ENCODE measurements around the gene COA1.
A peak's percentile ranks its signal among the peaks of the same experiment; 100 is the strongest.
"Not testable (repeated sequence)": the region's sequence is repeated elsewhere in the genome, so short reads cannot be mapped to it uniquely, and the experiment has no call there.

Gene COA1

DNA sequence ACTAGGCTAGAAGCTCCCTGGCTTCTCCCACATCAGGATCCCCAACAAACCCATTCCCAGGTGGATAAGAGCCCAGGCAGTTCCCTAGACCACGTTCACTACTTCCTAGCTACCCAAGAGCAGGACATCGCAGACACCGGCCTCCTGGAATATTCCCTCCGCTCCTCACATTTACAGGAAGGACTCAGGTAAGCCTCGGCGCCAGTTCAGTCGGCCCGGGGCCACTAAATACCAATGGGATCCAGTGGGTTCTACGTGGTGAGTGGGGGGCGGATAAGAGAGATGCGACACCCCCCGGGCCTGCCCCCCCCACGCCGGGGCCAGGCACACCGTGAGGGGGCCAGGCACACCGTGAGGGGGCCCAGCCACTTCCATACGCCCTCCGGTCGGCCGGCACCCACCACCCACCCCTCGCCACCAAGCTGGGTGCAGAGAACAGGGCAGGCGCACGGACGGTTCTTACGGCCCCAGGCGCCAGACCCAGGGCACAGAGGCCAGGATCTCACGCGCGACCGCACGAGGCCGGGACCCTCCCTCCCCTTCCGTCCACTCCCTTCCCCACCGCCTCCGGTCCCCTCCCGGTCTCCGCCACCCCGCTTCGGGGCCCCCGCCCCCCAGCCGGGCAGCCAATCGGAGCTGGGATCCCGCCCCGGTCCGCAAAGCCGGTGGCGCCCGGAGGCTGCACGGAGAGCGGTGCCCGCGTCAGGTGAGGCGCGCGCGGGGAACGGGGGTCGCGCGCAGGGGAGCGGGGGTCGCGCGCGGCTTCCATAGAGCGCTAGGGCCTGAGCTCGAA is 28.9 kb upstream of the COA1 start, which contains the start of gene BLVRA:
Gene BLVRA, plus strand, starts transcription at position 652 of the 793 bp plus-strand sequence. CDS start 12,479 bp downstream, outside the sequence.
- peak; percentile 60 to 90 (median 76) for DNase-seq

DNA sequence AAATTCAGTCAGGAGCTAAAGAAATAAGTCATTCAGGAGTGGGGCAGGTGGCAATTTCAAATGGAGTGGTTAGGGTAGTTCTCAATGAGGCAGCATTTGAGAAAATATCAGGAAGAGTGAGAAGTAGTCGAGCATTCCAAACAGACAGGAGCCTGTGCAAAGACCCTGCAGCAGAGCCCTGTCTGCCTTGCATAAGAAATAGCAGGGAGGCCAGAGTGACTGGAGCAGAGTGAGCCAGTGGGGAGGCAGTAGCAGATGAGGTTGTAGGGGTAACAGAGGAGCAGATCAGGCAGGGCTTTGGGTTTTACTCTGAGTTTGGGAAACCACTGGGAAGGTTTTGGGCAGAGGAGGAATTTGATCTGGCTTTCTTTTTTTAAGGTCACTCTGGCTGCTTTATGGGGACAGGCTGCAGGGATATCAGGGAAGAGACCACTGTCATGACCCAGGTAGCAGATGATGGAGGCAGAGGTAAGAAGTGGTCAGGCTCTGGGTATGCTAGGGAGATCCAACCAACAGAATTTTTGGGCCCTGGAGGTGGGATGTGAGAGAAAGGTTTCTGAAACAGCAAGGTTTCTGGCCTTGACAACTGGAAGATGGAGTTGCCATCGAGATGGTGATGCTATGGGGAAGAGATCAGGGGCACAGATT is 27.9 kb upstream of the COA1 start:
- no peak for DNase-seq

DNA sequence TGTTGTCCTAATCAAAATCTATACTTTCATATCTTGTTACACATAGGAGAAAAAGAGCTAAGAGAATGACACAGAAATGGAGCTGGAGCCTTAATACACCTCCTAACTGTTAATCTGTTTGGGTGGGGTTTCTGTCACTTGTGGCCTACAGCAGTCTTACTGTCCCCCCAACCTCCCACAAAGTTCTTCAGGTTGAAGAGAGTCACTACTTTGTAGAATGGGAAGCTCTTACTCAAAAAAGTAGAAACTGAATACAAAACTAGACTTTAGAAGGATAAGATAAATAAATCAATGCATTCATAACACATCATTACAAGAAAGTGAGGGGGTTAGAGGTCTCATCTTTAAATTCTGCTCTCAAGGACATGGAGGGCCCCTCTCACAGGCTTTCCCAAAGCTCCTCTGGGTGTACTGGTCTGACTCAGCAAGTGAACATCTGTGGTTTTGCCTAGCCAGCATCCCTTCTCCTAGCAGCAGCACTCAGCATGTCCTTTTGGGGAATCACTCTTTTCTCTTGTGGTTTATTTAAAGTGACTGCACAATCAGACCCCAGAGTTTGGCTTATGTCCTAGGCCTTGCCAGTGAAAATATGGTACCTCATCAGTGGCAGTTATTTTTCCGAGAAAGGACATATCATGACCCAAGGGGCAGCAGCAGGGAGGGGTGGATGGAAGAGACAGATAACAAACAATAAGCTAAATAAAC is 27.2 kb upstream of the COA1 start:
- DNase-seq = peak; percentile 53 to 78 (median 71)

DNA sequence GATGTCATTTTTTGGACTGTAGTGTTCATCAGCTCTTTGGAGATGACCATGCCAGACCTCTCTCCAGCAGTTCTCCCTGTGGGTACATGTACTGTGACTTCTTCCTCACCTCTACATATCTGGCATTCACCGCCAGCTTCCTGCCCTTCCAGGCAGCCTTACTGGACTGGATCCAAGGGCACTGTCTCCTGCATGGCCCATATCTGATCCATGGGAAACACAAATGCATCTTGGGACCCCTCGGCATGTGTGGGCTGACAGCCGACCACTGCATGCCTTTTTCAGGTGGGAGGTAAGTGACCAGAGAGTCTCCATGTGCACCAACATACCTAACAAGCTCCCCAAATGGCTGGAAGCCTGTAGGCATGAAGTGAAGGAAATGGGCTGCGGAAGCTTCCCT is 25.3 kb upstream of the COA1 start:
- DNase-seq = no peak

DNA sequence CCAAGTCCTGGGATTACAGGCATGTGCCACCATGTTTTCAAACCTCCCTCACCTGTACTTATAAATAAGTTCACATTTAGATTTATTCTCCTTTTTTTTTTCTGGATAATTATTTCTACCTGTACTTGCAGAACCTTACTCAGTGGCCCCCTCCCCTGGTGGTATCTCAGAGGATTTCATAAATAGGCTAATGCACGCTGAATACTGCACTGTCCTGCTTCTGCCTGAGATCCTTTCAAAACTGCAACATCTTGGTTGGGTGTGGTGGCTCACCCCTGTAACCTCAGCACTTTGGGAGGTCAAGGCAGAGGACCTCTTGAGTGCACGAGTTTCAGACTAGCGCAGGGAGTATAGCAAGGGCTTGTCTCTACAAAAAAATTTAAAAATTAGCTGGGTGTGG is 24.5 kb upstream of the COA1 start:
- no peak for DNase-seq

DNA sequence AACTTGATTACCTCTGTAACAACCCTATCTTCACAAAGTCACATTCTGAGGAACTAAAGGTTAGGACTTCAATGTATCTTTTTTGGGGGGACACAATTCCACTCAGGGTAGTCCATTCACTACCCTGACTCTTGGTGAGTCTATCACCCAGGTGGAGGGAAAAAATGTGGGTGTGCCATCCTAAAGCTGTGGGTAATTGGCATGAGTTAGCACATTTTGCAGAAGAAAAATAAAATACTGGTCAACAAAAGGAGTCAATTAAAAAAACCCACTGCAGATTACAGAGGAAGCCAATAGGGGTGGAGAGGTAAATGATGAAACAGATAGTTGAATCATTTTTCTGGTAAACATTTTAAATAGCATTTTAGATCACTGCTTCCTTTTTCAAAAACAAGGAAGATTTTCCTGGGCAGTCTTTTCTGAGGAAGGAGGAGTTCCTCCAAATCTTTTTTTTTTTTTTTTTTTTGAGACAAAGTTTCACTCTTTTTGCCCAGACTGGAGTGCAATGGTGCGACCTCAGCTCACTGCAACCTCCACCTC is 24.0 kb upstream of the COA1 start:
- DNase-seq = peak in 2 of 4 experiments; percentile 64 to 67

DNA sequence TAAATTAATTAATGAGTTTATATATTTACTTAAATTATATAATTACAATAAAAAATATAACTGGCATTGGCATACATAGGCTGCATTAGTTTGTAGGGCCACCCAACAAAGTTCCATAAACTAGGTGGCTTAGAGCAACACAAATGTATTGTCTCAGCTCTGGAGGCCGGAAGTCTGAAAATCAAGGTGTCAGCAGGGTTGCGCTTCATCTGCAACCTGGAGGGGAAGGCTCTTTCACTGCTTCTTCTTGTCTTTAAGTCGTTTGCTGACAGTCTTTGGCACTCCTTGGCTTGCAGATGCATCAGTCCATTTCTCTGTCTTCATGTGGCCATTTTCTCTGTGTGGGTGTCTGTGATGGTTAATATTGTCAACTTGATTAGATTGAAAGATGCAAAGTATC is 23.1 kb upstream of the COA1 start:
- no peak for DNase-seq

DNA sequence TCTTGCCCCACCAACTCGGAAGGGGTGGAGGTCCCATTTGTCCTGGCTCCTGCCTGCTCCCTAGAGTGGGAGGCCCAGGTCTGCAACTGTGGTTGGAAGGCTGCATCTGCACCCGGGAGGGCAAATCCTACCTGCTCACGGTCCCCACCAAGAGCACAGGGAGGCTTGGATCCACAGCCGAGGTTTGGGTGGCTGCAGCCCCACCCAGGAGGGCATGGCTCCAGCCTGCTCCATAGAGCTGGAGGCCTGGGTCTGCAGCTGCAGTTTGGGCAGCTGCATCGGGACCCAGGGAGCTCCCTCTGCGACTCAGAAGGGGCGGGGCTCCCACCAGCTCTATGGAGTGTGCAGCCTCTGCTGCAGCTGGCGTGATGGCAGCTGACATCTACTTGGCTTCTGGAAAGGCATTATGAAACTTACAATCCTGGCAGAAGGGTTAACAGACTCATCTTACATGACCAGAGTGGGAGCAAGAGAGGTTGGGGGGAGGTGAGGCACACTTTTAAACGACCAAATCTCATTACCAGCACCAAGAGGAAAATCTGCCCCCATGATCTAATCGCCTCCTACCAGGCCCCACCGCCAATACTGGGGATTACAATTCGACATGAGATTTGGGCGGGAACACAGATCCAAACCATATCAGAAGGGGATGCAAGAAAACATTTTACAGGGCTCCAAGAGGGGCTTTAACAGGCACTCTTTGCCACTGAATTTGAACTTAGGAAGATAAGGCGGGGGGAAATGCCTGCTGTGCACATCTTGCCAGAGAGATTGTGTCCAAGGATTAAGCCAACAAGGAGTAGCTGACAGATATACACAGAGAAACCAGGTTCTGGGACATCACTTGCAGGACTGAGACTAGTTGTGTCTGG is 20.9 kb upstream of the COA1 start:
- no peak for DNase-seq

DNA sequence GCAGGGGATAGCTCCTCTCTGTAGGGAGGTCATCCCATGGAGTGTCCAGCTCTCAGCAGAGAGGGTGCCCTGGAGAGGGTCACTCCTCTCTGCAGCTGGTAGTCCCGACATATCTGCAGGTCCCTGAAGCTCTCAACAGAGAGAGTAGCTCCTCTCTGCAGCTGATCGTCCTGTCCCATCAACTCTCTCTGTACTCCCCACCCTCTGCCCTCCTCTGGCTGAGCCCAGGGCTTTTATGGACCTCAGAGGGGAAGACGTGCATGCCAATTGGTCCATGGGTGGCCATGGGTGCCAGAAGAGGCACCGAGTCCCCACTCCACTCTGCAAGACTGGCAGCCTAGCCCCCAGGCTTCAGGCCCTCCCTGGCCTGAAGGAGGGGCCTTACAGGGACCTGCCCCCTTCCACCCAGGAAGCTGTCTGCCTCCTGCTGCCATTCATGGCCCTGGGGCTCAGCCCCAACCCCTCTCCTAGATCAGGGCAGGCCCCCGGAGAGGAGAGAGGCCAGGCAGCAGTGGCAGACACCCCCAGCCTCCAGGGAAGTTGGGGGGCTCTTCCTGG is 20.1 kb upstream of the COA1 start:
- DNase-seq = no peak

DNA sequence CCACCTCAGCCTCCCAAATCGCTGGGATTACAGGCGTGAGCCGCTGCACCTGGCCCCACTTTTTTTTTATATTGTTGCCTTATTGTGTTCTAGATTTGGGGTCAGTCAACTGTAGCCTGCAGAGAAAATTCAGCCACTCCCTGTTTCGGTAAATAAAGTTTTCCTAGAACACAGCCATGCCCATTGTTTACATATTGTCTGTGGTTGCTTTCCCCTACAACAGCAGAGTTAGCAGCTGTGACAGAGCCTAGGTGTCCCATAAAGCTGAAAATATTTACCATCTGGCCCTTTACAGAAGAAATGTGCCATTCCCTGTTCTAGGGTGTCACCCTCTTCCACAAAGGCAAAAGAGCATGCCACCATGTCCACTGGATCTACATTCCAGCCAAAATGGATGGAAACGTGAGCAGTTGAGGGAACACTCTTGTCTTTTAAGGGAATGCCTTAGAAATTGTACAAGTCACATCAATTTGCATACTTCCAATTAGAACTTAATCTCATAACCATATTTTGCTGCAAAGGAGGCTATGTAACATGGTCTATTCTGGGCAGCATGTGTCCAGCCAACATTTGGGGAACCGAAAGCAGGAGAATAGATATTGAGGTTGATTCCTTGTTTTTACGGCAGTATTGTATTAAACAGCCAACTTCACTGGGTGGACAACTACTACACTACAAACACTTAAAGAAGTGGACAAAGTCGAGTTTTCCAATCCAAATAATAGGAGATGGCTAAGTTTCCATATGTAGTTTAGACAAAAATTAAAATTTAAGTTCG is 18.2 kb upstream of the COA1 start:
- DNase-seq = peak; percentile 36 to 75 (median 60)

DNA sequence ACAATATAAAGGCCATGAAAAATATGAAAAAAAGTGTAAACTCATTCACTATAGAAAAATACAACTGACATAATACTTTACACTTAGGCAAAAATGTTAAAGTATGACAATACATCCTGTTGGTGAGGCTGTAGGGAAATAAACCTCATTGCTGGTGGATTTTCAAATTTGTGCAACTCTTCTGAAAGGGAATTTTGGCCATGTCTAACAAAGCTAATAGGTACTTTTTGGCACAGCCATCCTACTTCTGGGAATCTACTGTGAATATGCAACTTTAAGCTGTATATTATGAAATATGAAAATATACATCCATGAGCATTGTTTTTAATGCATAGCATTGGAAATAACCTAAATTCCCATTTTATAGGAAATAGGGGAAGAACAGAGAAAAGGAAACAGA is 13.4 kb upstream of the COA1 start:
- DNase-seq = no peak

DNA sequence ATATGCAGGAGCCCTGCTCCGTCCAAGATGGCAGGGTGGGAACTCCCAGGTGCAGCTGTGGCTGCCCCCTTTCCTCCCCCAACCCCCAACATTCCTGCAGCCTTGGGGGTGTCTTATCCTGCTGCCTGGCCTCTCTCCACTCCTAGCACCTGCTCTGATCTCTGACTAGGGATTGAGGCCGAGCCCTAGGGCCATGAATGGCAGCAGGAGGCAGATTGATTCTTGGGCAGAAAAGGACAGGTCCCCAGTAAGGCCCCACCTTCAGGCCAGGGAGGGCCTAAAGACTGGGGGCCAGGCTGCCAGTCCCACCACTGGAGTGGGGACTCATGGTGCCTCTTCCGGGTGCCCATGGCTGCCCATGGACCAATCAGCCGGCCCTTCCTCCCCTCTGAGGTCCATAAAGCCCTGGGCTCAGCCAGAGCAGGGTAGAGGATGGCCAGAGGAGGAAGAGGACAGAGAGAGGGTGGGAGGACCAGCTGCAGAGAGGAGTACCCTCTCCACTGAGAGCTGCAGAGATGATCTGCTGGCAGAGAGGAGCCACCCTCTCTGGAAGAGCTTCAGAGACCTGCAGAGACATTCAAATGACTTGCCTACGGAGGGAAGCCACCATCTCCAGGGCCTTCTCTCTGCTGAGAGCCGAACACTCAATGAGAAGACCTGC is 8.3 kb upstream of the COA1 start:
- DNase-seq = no peak

DNA sequence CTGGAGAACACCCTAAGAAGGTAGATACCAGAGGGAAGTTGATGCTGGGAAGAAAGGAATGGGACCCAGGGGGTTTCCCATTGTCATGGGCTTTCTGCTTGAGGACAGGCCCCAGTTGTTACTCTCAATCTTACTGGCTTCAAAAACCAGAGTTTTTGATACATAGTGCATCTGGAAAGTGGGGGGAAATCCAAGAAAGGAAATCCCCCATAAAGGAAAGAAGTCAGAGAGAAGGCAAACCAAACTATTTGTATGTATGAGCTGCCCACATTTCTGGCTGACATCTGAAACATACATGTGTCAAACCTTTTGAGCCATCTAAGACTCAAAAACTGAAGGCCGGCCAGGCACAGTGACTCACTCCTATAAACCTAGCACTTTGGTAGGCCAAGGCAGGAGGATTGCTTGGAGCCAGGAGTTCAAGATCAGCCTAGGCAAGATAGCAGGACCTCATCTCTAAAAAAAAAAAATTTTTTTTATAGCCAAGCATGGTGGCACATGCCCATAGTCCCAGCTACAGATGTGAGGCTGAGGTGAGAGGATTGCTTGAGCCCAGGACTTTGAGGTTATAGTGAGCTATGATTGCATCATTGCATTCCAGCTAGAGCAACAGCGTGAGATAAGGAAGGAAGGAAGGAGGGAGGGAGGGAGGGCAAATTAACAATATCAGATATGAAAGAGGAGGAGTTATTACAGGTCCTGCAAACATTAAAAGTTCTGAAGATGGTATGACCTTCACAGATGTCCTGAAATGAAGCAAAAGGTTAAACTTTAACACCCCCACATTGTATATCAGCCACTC is 6.7 kb upstream of the COA1 start:
- no peak for DNase-seq

DNA sequence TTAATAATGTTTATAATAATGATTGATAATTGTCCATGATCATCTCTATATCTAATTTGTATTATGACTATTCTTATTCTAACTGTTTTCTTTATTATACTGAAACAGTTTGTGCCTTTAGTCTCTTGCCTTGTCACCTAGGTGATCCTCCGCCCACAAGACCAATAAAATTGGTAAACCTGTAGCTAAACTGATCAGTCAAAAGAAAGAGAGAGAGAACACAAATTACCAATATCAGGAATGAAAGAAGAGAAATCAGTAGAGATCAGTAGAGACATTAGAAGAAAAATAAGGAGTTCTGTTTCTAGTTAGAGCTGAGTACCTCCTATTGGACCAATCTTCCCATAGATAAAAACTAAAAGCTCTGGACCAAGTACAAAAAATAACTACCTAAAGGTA is 6.1 kb upstream of the COA1 start:
- DNase-seq = no peak

DNA sequence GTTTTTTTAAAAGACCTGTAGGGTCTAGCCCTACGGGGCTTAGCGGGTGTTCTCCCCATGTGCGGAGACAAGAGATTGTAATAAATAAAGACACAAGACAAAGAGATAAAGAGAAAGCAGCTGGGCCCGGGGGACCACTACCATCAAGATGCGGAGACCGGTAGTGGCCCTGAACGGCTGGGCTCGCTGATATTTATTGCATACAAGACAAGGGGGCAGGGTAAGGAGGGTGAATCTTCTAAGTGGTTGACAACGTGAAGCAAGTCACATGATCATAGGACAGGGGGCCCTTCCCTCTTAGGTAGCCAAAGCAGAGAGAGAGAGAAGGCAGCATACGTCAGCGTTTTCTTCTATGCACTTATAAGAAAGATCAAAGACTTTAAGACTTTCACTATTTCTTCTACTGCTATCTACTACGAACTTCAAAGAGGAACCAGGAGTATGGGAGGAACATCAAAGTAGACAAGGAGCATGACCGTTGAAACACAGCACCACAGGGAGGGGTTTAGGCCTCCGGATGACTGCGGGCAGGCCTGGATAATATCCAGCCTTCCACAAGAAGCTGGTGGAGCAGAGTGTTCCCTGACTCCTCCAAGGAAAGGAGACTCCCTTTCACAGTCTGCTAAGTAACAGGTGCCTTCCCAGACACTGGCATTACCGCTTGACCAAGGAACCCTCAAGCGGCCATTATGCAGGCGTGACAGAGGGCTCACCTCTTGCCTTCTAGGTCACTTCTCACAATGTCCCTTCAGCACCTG is 5.4 kb upstream of the COA1 start:
- not testable (repeated sequence) for DNase-seq

DNA sequence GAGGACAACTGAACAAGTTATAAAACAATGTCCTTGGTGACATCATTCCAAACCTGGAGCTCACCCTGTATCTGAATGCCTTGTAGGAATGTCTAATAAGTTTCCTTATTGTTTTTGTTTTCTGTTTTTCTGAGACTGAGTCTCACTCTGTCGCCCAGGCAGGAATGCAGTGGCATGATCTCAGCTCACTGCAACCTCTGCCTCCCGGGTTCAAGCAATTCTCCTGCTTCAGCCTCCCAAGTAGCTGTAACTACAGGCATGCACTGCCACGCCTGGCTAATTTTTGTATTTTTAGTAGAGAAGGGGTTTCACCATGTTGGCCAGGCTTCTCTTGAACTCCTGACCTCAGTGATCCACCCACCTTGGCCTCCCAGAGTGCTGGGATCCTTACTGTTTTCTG is 2.2 kb upstream of the COA1 start:
- DNase-seq = not testable (repeated sequence)

DNA sequence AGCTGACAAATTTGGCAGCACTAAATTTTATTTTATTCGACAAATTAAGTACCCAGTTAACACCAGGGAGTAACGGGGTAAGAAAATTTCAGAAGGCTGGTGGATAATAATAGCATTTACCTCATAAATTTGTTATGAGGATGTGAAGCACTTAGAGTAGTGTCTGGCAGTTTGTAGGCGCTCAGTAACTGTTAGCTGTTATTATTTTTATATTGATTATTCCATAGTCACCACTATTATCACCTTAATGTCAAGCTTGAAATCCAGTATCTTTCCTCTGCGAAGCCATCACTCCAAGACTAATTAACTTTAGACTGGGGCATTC is 563 bp upstream of the COA1 start:
- no peak for DNase-seq

DNA sequence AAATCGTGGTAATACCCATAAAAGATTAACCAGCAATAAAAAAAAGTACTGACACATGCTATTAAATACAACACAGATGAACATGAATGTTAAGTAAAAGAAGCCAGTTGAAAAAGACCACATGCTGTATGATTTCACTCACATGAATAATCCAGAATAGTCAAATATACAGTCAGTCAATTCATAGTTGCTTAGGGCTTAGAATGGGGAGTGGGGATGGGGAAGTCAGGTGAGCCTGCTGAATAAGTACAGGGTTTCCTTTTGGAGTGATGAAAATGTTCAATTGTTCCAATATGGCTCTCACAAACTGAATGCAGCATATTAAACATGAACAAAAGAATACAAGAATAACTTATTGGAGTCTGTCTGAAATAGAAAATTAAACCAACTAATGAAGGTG is 1.8 kb downstream of the COA1 start:
- DNase-seq = no peak

DNA sequence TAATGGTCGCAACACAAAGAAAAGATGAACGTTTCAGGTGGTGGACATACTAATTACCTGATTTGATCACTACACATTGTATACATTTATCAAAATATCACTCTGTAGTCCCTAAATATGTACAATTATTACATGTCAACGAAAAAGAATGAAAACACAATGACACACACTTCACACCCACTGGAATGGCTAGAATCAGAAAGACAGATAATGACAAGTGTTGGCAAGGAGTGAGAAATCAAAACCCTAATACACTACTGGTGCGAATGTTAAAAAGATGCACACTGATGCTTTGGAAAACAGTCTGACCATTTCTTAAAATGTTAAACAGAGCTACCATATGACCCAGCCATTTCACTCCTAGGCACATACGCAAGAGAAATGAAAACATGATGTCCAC is 2.3 kb downstream of the COA1 start:
- DNase-seq = no peak

Measured in suppressor macrophage (primary cell).